Activated naive CD4-positive, alpha-beta T cell treated with anti-CD3 and anti-CD28 coated beads, Interleukin-2, amount 10 ng/mL, durations not matched to agents 7 days and 5 days (primary cell): ENCODE results near the gene TJP3.

Experiments used
- CTCF ChIA-PET: fragments of 350-600 bp; sonication (Branson Sonifier 250); formaldehyde crosslinking; loops from one replicate; lab custom pipeline; 2021; ENCODE audit warnings: antibody characterized with exemption; lab: Charles Lee
- DNase-seq: peaks from one replicate; pipeline ENCODE4 v3.0.0-alpha.2; 2020
- H3K27ac Mint-ChIP-seq: one replicate; pipeline ENCODE4 v1.8.0; 2021; ENCODE audit warnings: mild to moderate bottlenecking, moderate library complexity, mixed read lengths
- H3K27me3 Mint-ChIP-seq: one replicate; pipeline ENCODE4 v1.8.0; 2021; ENCODE audit warnings: mild to moderate bottlenecking, mixed read lengths
- H3K36me3 Mint-ChIP-seq: one replicate; pipeline ENCODE4 v1.8.0; 2021; ENCODE audit warnings: mixed read lengths
- H3K4me1 Mint-ChIP-seq: one replicate; pipeline ENCODE4 v1.8.0; 2021; ENCODE audit warnings: mixed read lengths
- H3K4me3 Mint-ChIP-seq: one replicate; pipeline ENCODE4 v1.8.0; 2021; ENCODE audit warnings: mild to moderate bottlenecking, moderate library complexity, mixed read lengths
- H3K9me3 Mint-ChIP-seq: one replicate; pipeline ENCODE4 v1.8.0; 2021; ENCODE audit warnings: mixed read lengths

Gene TJP3

DNA sequence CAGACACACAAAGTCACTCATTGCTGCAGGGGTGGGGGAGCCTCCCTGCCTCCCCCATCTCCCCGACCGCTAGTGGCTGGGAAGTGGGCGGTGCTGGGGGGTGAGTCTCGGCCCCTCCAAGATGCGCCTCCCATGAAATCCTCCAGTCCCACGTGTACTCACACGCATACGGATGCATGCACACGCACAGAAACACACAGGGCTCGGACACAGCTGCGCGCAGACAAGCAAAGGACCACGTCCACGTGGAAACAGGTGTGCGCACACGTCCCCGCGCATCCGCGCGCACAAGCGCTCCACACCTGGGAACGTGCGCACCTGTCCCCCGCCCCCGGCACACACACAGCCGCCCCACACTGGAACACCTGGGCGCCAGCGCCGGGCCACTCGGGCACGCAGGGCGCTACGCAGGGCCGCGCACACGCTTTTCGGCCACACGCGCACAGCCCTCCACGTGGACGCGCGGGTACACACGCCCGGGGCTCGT lies 77.3 kb downstream of the TJP3 start:
- H3K36me3 Mint-ChIP-seq, result peaks cover 33% of the 10 kb centered on the region
- peaks cover 20% of the 10 kb centered on the region for H3K9me3 Mint-ChIP-seq
- peaks cover 24% of the 10 kb centered on the region for H3K4me1 Mint-ChIP-seq
- peak; percentile 52 for DNase-seq
- CTCF ChIA-PET, result no interaction called here
- H3K4me3 Mint-ChIP-seq, result peak overlapping the region; percentile 76
- peak overlapping the region; percentile 26 for H3K27ac Mint-ChIP-seq
- H3K27me3 Mint-ChIP-seq, result peaks cover 40% of the 10 kb centered on the region

GRCh38 chr19:3785938-3786824 lies 78.0 kb downstream of the TJP3 start, which contains the start of gene MATK:
MATK (minus strand) TSS chr19:3786381; CDS start chr19:3785135, 1,246 bp downstream.
- H3K36me3 Mint-ChIP-seq, result peaks cover 30% of the 10 kb centered on the region
- H3K4me3 Mint-ChIP-seq, result peak within 1 kb of the TSS; percentile 76
- peak; percentile 50 for DNase-seq
- H3K27me3 Mint-ChIP-seq, result peaks cover 47% of the 10 kb centered on the region
- H3K27ac Mint-ChIP-seq, result peak within 1 kb of the TSS; percentile 26
- H3K4me1 Mint-ChIP-seq, result peaks cover 24% of the 10 kb centered on the region
- H3K9me3 Mint-ChIP-seq, result peaks cover 15% of the 10 kb centered on the region
- CTCF ChIA-PET, result no interaction called here

GRCh38 chr19:3788996-3789778 lies 81.0 kb downstream of the TJP3 start:
- peaks cover 19% of the 10 kb centered on the region for H3K4me1 Mint-ChIP-seq
- H3K36me3 Mint-ChIP-seq, result peaks cover 7% of the 10 kb centered on the region
- CTCF ChIA-PET, result no interaction called here
- H3K27ac Mint-ChIP-seq, result peak overlapping the region; percentile 21
- H3K27me3 Mint-ChIP-seq, result peaks cover 53% of the 10 kb centered on the region
- no peak for DNase-seq
- H3K4me3 Mint-ChIP-seq, result no peak overlapping the region
- peaks cover 2% of the 10 kb centered on the region for H3K9me3 Mint-ChIP-seq

DNA sequence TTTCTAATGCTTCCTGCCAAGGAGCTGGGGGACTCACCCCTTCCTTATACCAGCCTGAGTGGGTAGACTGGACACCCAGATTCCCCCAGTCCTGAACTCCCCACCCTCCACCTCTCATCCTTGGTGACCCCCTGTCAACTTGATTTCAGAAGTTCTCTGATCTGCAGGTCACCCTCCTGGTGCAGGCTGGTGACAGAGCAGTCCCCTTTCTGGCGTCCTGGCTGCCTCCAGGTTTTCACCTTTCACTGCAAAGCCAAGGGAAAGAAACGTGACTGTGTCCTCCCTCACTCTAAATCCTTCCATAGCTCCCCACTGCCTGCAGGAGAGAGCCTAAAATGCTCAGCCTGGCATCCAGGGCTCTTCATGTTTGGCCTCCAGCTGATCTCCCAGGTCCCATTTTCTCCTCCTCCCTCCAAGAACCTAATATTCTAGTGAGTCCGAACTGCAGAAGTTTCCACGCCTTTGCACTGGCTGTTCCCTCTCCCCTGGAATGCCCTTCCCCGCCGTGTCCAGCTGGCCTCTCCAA lies 82.1 kb downstream of the TJP3 start:
- Mint-ChIP-seq H3K4me3 (no peak overlapping the region), H3K4me1 (peaks cover 11% of the 10 kb centered on the region), H3K36me3 (peaks cover 4% of the 10 kb centered on the region), H3K9me3 (peaks cover 2% of the 10 kb centered on the region), H3K27ac (no peak overlapping the region), H3K27me3 (peaks cover 43% of the 10 kb centered on the region)
- CTCF ChIA-PET, result no interaction called here
- no peak for DNase-seq

DNA sequence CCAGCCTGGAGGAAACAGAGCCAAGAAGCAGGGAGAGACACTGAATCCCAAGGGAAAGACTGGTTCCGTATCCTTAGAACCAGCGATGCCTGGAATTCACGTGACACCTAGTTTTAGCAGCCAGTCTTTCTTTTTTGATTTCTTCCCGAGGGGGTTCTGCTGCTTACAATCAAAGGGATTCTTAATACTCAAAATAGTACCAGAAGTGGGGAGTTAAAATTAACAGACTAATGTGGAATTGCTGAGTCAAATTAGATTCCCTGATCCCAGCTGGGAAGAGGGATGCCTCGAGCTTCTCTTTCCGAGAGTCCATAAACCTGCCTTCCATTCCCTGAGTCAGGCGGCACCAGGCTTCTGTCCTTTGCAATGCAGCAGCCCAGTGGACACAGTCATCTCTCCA lies 82.8 kb downstream of the TJP3 start:
- no peak for DNase-seq

GRCh38 chr19:3792114-3792513 lies 83.9 kb downstream of the TJP3 start:
- H3K4me3 Mint-ChIP-seq, result no peak overlapping the region
- peaks cover 11% of the 10 kb centered on the region for H3K36me3 Mint-ChIP-seq
- peaks cover 12% of the 10 kb centered on the region for H3K9me3 Mint-ChIP-seq
- peaks cover 32% of the 10 kb centered on the region for H3K27me3 Mint-ChIP-seq
- H3K4me1 Mint-ChIP-seq, result peaks cover 6% of the 10 kb centered on the region
- no peak overlapping the region for H3K27ac Mint-ChIP-seq
- DNase-seq, result no peak
- CTCF ChIA-PET, result no interaction called here

More for the DNA sequence above, 82.8 kb downstream of the TJP3 start:
- Mint-ChIP-seq H3K9me3 (peaks cover 2% of the 10 kb centered on the region), H3K27me3 (peaks cover 39% of the 10 kb centered on the region), H3K4me1 (peaks cover 9% of the 10 kb centered on the region), H3K27ac (no peak overlapping the region), H3K36me3 (peaks cover 2% of the 10 kb centered on the region), H3K4me3 (no peak overlapping the region)
- CTCF ChIA-PET, result no interaction called here

GRCh38 chr19:3793799-3794198 lies 85.6 kb downstream of the TJP3 start:
- CTCF ChIA-PET, result interaction anchor here (1.3 kb wide), 1 partner anchor 31 kb away, joined by 3 read pairs; the partner anchor contains the start of gene MRPL54
- no peak overlapping the region for H3K4me3 Mint-ChIP-seq
- peaks cover 14% of the 10 kb centered on the region for H3K36me3 Mint-ChIP-seq
- no peak overlapping the region for H3K27ac Mint-ChIP-seq
- peaks cover 14% of the 10 kb centered on the region for H3K4me1 Mint-ChIP-seq
- DNase-seq, result no peak
- H3K9me3 Mint-ChIP-seq, result peaks cover 14% of the 10 kb centered on the region
- H3K27me3 Mint-ChIP-seq, result peaks cover 30% of the 10 kb centered on the region

DNA sequence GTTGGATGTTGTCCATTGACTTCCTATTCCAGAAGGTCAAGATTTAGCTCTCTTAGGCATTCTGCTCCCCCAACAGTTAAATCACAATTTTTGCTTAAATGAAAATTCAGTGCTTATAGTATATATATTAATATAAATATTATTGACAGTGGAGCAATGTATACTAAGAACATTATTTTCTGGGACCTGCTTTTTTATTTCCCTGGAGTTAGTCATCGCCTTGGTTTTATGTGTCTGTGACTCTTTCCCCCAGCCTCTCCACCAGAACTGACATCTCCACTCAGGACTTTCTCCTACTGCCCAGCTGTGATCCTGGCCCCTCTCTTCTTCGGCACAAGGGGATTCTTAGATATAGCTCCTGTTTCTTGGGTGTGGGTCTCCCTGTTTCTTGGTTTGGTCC lies 88.2 kb downstream of the TJP3 start:
- H3K36me3 Mint-ChIP-seq, result peaks cover 14% of the 10 kb centered on the region
- CTCF ChIA-PET, result interaction anchor here (1.8 to 2.6 kb wide), 2 partner anchors 8 to 26 kb away, joined by 6 to 9 read pairs; no protein-coding TSS in a partner anchor
- no peak overlapping the region for H3K27ac Mint-ChIP-seq
- no peak for DNase-seq
- H3K4me1 Mint-ChIP-seq, result peaks cover 29% of the 10 kb centered on the region
- peaks cover 14% of the 10 kb centered on the region for H3K9me3 Mint-ChIP-seq
- H3K4me3 Mint-ChIP-seq, result no peak overlapping the region
- peaks cover 12% of the 10 kb centered on the region for H3K27me3 Mint-ChIP-seq

DNA sequence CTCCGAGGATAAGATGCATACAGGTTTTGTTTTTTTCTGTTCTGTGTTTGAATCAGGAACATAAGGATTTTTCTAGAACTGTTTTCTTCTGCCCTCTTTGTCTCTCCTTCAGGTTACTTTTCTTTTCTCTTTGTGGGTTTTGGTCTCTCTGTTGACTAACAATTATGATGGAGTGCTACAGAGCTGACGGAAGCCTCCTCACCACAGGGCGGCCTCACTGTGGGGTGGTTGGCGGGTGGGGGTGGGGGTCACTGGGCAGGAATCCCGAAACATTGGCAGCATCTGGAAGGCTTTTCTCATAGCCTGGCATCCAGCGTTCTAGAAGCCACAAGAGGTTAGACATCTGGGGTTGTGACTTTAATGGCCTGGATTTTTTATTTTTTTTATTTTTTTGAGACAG lies 90.0 kb downstream of the TJP3 start:
- Mint-ChIP-seq H3K9me3 (peaks cover 12% of the 10 kb centered on the region), H3K27me3 (peaks cover 23% of the 10 kb centered on the region), H3K27ac (peak overlapping the region; percentile 90), H3K4me1 (peaks cover 43% of the 10 kb centered on the region), H3K4me3 (peak overlapping the region; percentile 31), H3K36me3 (peaks cover 14% of the 10 kb centered on the region)
- DNase-seq, result peak; percentile 63
- CTCF ChIA-PET, result interaction anchor here (1.1 to 2.6 kb wide), 3 partner anchors 19 to 24 kb away, joined by 3 to 9 read pairs (median 8); no protein-coding TSS in a partner anchor
